ENCODE data around the gene ITGA4. TPM values are rescaled to one million over a fixed set of nuclear protein-coding genes. Genes with fewer than 3 reads are reported as not detected.

ITGA4 gene
- total RNA-seq, 4 donors from 2014 or later: 2.2 to 8.4 (median 3.5) TPM

DNA sequence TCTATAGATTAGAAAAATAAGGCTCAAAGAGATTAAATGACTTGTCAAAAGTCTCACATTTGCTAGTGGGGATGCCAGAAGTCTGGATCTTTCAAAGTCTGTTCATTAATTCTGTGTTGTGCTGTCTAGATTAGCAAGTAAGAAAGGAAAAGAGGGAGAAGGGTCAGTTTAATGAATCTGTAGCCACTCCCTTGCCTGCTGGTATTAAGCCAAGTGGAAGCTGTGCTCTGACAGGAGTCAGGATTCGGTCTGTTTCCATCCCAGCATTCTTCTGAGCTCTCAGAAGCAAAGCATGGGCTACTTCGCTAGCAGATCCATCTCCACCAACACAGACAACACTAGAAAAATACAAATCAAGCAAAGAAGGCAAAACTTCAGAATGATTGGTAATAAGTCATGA lies 101.2 kb downstream of the ITGA4 start:
- intact Hi-C loops (cut with DNase I): no loop called here
- WGBS: 76% methylated on average over 2 of the region's 2 CpGs
- no peak for DNase-seq (ENCODE audit: extremely low spot score)
- H3K4me3 ChIP-seq: no peak overlapping the region
- H3K4me1 ChIP-seq: peaks cover 0 to 12% (median 3%) of the 10 kb centered on the region in 4 donors
- no peaks in the 10 kb centered on the region for H3K36me3 ChIP-seq
- no peaks in the 10 kb centered on the region for H3K9me3 ChIP-seq
- TF ChIP-seq EP300 (IDR thresholded peaks at IDR 0.05) (no peak), POLR2AphosphoS5 (IDR thresholded peaks at IDR 0.05) (no peak), POLR2A (IDR thresholded peaks at IDR 0.05; ENCODE audit: low read depth) (no peak)
- no peaks in the 10 kb centered on the region for H3K27me3 ChIP-seq
- H3K27ac ChIP-seq (replicated peaks in 1 of 4): no peak overlapping the region

- no peak overlapping the region for H3K4me3 ChIP-seq
- H3K4me1 ChIP-seq: no peaks in the 10 kb centered on the region
- H3K9me3 ChIP-seq: no peaks in the 10 kb centered on the region
- H3K36me3 ChIP-seq: no peaks in the 10 kb centered on the region
- H3K27me3 ChIP-seq: no peaks in the 10 kb centered on the region
- intact Hi-C loops (cut with DNase I): no loop called here
- no peak for TF ChIP-seq POLR2AphosphoS5 (IDR thresholded peaks at IDR 0.05)
- TF ChIP-seq POLR2A (IDR thresholded peaks at IDR 0.05; ENCODE audit: low read depth): no peak
- no peak for TF ChIP-seq CTCF (IDR thresholded peaks at IDR 0.05)
- TF ChIP-seq EP300 (IDR thresholded peaks at IDR 0.05): no peak
- 79% methylated on average over 1 of the region's 1 CpG for WGBS
- DNase-seq (ENCODE audit: extremely low spot score): no peak
- no peak overlapping the region for H3K27ac ChIP-seq (replicated peaks in 1 of 4)
Observed at GRCh38 chr2:181563101-181563692, 106.0 kb downstream of the ITGA4 start.

DNA sequence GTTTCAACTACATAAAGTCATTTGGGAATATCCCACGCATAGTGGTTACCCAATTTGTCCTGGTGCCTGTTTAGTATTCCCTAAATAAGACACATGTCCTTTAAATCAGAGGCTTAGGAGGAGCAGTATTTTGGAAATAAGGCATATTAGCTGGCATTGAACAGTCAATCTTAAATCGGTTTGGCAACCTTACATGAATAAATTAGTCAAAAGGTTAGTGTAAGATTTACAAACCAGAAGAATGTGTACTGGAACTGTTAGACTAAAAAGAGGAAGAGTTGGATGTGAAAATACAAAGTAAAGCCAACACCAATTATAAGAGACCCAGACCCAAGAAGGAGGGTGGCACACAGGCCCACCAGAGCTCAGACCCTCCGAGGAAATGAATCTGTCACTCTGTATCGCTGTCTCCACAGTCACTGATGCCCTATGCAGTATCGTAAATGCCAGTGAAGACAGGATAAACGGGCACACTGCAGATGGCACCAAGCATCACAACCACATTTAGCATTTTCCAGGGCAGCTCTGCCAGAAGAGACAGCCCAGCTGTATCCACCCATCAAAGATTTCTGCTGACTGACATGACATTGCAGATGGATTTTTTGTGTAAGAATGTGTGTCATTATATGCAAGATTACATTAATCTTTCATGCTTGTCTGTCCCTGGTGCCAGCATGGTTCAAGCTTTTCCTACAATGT lies 109.3 kb downstream of the ITGA4 start:
- Histone ChIP-seq H3K27ac (replicated peaks in 1 of 4) (no peak overlapping the region), H3K4me1 (no peaks in the 10 kb centered on the region), H3K9me3 (no peaks in the 10 kb centered on the region), H3K27me3 (no peaks in the 10 kb centered on the region), H3K4me3 (no peak overlapping the region), H3K36me3 (no peaks in the 10 kb centered on the region)
- intact Hi-C loops (cut with DNase I): no loop called here
- 75% methylated on average over 6 of the region's 6 CpGs for WGBS
- TF ChIP-seq CTCF (IDR thresholded peaks at IDR 0.05) (no peak), POLR2AphosphoS5 (IDR thresholded peaks at IDR 0.05) (no peak), POLR2A (IDR thresholded peaks at IDR 0.05; ENCODE audit: low read depth) (no peak), EP300 (IDR thresholded peaks at IDR 0.05) (no peak)
- DNase-seq (ENCODE audit: extremely low spot score): no peak

DNA sequence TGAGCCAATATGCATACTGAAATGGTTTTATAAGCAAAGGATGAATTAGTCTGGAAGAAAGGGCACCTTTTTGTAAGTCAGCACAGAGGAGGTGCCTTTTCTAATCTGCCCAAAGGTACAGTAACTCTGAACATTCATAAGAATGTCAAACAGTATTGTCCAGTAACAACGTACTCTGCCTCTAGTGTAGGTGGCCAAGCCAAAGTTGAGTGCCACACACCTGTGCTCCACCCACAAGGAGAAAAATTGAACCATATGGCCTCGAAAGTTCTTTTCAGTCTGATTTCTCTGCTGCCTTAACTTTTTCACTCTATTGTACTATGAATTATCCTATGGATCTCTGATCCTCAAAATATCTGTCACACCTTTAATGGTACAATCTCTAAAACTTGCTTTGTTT lies 112.9 kb downstream of the ITGA4 start:
- Histone ChIP-seq H3K27me3 (no peaks in the 10 kb centered on the region), H3K4me3 (no peak overlapping the region), H3K36me3 (no peaks in the 10 kb centered on the region), H3K27ac (replicated peaks in 1 of 4) (no peak overlapping the region), H3K9me3 (no peaks in the 10 kb centered on the region), H3K4me1 (no peaks in the 10 kb centered on the region)
- DNase-seq (ENCODE audit: extremely low spot score): no peak
- 84% methylated on average over 2 of the region's 2 CpGs for WGBS
- intact Hi-C loops (cut with DNase I): loop anchor here (10.0 kb wide), 1 partner anchor 145 kb away; no protein-coding TSS in a partner anchor
- no peak for TF ChIP-seq POLR2AphosphoS5 (IDR thresholded peaks at IDR 0.05)
- no peak for TF ChIP-seq POLR2A (IDR thresholded peaks at IDR 0.05; ENCODE audit: low read depth)

DNA sequence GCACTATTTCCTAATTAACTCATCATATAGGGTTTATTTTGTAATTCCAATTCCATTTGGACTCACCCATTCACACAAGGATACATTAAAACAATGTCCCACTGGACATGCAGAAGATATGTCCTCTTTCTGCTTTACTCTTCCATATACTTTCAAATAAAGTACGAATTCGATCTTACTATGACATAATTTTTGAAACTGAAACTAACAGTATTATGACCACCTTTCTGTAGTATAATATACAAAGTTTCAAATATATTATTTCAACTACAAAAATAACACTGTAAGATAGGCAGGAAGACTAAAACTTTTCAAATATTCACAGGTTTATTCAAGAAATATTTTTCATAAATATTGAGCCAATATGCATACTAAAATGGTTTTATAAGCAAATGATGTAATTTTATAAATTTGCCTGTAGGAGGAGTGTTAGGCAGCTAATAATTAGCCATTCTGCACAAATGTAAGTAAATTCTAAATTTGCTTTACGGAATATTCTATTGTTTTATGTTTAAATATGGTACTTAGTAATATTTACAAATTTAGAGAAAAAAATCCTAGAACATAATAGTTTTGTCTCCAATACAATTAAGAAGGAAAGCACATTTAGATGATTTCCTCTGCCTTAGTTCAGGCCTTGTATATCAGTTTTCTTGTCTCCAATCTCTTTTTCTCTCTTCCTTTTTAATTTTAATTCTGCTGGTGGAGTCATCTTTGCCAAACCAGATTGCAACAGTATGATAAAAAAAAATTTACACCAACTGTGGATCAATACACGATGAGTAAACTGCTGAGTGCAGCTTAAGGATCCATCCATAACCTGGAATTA lies 113.9 kb downstream of the ITGA4 start:
- Histone ChIP-seq H3K27ac (replicated peaks in 1 of 4) (no peak overlapping the region), H3K4me1 (peaks cover 0 to 5% (median 0%) of the 10 kb centered on the region in 4 donors), H3K9me3 (no peaks in the 10 kb centered on the region), H3K27me3 (no peaks in the 10 kb centered on the region), H3K4me3 (no peak overlapping the region), H3K36me3 (no peaks in the 10 kb centered on the region)
- DNase-seq (ENCODE audit: extremely low spot score): no peak
- TF ChIP-seq CTCF (IDR thresholded peaks at IDR 0.05) (peak in 1 of 3 experiments; percentile 24), POLR2A (IDR thresholded peaks at IDR 0.05; ENCODE audit: low read depth) (no peak), POLR2AphosphoS5 (IDR thresholded peaks at IDR 0.05) (no peak), EP300 (IDR thresholded peaks at IDR 0.05) (no peak)
- intact Hi-C loops (cut with DNase I): loop anchor here (10.0 kb wide), 1 partner anchor 144 kb away; no protein-coding TSS in a partner anchor
- 82% methylated on average over 4 of the region's 4 CpGs for WGBS

Measured in esophagus muscularis mucosa (tissue), 4 donors.